Endometrial microvascular endothelial cells (primary cell): ENCODE results near the gene ATP8B4. TPM values are rescaled to one million over a fixed set of nuclear protein-coding genes. Genes with fewer than 3 reads are reported as not detected.

Source experiments
- in situ Hi-C: cut with HindIII; loops from 2 replicates; pipeline ENCODE4 v1.10.0; 2017; ENCODE audit warnings: low sequenced_read_pairs, low pct_unique_long_range_greater_than_20kb; ENCODE audit errors: inconsistent ontology term
- total RNA-seq: library from RNA; depleted of rRNA; stranded (reverse); fragments of >200 nt; gene quantifications from one replicate; pipeline ENCODE4 v1.2.3, GENCODE V29; 2015; ENCODE audit errors: inconsistent ontology term

The ATP8B4 gene
- total RNA-seq, 1 donor from 2014 or later = not detected

DNA sequence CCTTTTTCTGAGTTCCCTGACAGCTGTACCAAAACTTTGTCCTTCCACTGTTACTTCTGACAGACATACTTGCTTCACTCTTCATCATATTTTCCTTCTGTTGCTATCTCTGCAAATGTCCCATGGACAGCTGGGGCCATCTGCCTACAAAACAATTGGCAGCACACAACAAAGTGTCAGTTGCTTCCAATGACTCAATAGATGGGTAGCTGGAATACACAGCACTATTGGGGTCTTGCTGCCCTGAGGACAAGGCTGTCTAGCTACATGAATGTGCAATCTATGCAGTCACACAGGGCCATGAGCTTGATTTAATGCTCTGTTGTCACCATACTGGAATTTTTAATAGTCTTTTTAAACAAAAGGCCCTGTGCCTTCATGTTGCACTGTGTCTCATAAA, 305.4 kb downstream of the ATP8B4 start:
- in situ Hi-C loops = no loop called here

DNA sequence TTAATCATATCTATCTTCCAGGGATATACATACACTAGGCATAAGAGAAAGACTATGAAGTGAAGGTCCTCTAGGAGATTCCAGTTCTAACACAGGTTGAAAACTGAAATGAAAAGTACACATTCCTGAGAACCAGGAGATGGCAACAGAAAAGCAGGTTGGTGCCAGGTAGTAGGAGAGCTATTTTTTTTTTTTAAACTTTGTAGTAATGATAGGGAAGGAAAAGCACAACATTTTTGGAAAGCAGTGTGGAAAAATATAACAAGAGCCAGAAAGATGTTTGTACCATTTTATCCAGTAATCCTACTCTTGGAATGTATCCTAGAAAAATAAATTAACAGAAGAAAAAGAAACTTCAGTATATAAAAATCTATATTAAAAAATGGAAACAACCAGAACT, 308.3 kb downstream of the ATP8B4 start:
- in situ Hi-C loops = no loop called here

DNA sequence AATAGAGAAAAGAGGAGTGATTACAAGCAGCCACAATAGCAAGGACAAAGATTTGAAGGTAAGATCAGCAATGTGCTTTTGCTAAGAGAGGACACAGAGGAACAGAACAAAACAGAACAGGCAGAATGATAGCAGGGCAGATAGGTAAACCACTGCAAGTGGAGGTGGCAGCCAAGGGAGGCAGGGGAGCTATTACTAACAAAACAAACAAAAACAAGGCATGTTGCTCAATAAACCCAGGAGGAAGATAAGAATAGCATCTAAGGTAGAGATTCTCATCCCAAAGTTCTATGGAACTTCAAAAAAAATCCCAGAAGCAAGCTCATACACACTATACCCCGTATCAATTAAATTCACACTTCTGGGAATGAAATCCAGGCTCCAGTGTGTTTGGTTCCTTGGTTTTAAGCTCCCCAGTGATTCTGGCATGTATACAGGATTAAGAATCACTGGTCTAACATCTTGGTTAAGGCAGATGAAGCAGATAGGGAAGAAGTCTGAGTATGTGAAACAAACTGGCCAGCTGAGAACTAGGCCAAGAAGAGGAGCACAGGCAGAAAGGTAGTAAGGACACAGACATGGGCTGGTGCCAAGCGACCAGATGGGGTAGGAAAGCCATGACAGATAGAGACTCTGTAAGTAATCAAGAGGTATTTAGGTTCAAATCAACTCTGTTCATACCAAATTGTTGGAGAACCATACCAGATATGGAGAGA, 309.0 kb downstream of the ATP8B4 start:
- in situ Hi-C loops = no loop called here

DNA sequence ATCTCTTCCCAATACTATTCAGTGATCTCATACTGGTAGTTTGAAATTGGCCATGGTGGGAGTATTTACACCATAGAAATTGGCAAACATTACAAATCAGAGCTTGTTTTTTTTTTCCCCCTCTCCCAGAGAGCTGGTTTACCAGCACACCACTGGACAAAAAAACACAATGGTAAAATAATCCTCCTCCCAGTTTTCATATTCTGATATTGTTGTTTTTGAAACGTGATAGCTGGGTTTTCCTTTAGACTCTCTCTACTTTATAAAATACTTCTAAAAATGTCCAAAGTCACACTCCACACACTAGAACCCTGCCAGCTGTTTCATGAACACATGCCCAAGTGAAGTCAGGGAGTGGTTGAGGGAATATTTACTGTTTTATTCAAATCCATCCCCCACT, 310.7 kb downstream of the ATP8B4 start:
- in situ Hi-C loops = no loop called here

Other genes starting within 250 kb of the ATP8B4 start
- not detected for gene SLC27A2, start 63.0 kb upstream of the ATP8B4 start, total RNA-seq
- not detected for gene HDC, start 146.5 kb upstream of the ATP8B4 start, total RNA-seq
- gene GABPB1, start 236.0 kb upstream of the ATP8B4 start, total RNA-seq = 48.5 TPM